ENCODE measurements around the gene CAMK4. TPM values are rescaled to one million over a fixed set of nuclear protein-coding genes. Genes with fewer than 3 reads are reported as not detected.
"Not testable (repeated sequence)": the region's sequence is repeated elsewhere in the genome, so short reads cannot be mapped to it uniquely, and the experiment has no call there.

The CAMK4 gene
- total RNA-seq, 1 donor from 2014 or later: 82.8 TPM

DNA sequence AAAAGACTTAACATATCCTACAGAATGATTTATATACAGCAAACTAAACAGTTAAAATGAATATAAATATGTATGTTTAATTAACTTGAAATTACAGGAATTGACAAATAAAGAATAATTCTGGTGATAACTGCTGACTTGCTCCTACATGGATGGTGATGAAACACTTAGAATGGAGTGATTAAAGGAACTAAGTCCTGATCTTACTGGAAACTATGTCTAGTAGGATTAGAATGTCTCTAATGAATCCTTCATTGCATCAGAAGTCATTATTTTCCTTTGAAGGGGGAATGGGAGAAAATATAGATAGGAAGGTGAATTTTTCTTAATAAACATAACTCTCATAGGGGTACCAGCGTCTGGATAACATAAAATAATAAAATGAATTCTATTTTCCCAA lies 77.1 kb downstream of the CAMK4 start:
- intact Hi-C loops (cut with micrococcal nuclease): no loop called here

GRCh38 chr5:111302043-111302442 lies 77.9 kb downstream of the CAMK4 start:
- intact Hi-C loops (cut with micrococcal nuclease): not testable (repeated sequence)

- intact Hi-C loops (cut with micrococcal nuclease): no loop called here
Measured at GRCh38 chr5:111308951-111309350, 84.8 kb downstream of the CAMK4 start.

DNA sequence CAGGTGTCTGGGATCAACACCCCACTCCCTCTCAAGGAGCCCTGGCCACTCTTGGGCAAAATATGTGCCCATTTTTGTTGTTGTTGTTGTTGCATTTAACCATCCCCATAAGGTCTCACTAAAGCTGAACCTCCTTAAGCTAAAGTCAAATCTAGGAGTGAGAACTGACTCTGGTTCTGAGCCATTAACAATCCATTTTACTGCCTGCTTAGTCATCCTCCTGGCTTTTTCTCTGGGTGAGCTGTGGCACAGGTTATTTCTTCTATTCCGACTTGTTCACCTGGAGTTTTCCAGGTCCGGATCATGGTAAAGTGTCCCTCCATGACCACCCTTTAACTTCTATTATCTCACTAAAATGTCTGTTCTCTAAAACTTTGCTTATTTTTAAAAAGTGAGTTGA lies 85.2 kb downstream of the CAMK4 start:
- intact Hi-C loops (cut with micrococcal nuclease): no loop called here

DNA sequence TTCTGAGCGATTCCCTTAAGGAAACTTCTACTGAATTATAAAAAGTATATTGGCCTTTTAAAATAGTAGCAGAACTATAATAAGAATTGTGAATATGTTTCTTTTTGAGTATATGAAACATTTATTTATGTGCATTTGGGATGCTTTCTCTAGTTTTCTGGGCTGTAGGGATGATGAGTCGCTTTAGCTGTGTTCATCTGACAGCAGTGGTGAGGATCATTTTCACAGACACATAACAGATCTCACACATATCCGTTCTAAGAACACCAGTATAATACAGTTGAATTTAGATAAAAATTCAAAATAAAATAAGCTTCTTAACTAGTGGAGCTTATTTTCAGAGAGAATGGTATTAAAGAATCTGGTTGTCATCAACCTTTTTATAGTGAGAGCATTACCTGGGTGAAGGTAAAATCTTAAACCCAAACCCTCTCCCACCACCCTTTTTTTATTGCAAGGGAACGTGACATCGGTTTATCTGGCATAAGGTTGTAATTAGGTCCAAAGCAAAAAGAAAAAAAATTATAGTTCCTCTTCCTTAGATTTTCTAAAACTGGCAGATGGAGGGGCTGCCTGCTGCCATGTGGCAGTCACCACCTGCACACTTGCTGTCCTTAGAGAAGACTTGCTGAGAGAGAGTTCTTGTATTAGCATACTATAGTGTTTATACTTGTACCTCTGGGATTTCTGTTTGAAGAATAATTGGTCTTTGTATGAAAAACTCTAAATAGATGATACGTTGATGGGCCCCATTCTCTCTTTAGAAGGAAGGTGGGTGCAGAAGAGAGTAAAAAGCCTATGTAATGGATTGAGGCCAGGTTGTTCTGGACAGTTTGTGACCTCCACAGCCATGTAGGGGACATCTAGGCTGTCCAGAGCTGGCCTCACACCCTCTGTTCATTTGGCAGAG lies 86.8 kb downstream of the CAMK4 start:
- intact Hi-C loops (cut with micrococcal nuclease): no loop called here

DNA sequence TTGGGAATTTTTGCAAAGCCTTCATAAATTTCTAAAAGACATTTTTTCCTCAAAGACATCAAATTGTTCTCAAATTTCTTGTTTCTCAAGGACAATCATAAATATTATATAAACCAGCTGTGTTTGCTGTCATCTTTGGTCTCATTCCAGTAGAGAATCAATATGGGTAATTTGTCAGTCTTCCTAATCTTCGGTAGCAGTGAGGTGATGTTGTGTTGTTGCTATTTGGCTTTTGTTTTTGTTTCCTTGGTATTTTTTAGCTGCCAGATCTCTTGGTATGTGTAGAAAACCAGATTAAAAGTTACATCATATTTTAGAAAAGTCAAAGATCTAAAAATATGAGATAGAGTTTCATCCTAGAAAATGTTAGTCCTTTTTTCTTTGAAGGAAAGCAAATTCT lies 87.5 kb downstream of the CAMK4 start:
- intact Hi-C loops (cut with micrococcal nuclease): no loop called here

DNA sequence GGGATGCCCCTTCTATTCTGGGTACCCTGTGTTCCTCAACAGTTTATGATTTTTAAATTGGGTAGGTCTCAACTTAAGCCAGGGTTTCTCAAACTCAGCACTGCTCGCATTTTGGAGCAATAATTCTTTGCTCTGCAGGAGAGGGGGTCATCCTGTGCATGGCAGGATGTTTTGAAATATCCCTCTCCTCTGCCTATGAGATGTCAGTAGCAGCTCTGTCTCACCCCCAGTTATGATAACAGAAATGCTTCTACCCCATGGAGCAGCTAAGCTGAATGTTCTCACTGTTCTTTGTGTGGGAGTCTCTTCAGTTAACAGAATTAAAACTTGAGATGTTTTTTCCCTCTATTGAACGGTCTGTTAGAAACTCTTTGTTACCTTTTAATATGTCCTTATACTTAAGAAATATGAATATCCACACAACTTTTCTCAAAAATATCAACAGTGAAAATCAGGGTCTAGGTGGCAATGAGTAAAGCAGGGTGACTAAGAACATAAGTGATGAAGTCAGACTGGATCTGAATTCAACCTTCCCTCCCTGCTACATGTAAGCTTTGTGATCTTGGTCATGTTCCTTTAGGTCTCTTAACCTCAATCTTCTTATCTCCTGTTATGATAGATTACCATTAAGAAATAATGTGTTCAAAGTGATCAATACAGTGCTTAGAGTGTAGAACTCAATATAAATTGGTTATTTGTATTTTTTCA lies 89.0 kb downstream of the CAMK4 start:
- intact Hi-C loops (cut with micrococcal nuclease): no loop called here

- intact Hi-C loops (cut with micrococcal nuclease): loop anchor here (2.0 kb wide), 1 partner anchor 38 kb away; no protein-coding TSS in a partner anchor
Measured at GRCh38 chr5:111320953-111321352, 96.8 kb downstream of the CAMK4 start.

DNA sequence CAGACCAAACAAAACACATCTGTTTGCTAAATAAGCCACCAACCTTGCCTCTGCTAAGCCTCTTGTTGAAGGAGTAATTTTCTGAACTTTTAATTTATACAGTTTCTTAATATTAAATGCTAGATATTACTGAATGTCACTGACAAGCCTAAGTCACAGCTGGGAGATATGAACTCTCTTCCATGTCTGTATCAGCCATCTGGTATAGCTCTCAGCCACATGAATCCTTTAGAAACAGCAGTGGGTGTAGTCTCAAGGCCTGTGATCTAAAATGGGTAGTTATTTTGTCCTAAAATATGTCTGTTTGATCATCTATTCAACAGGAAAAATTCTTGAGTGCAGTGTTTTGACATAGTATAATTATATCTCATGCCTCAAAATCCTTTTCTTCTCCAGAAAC lies 97.2 kb downstream of the CAMK4 start:
- intact Hi-C loops (cut with micrococcal nuclease): loop anchor here (2.0 kb wide), 1 partner anchor 39 kb away; no protein-coding TSS in a partner anchor

- intact Hi-C loops (cut with micrococcal nuclease): no loop called here
Measured at GRCh38 chr5:111326551-111326950, 102.4 kb downstream of the CAMK4 start.

- intact Hi-C loops (cut with micrococcal nuclease): loop anchor here (1.0 to 5.0 kb wide), 6 partner anchors 82 to 820 kb away; partner anchors contain the start of gene STARD4
Measured at GRCh38 chr5:111337133-111337532, 112.9 kb downstream of the CAMK4 start.

DNA sequence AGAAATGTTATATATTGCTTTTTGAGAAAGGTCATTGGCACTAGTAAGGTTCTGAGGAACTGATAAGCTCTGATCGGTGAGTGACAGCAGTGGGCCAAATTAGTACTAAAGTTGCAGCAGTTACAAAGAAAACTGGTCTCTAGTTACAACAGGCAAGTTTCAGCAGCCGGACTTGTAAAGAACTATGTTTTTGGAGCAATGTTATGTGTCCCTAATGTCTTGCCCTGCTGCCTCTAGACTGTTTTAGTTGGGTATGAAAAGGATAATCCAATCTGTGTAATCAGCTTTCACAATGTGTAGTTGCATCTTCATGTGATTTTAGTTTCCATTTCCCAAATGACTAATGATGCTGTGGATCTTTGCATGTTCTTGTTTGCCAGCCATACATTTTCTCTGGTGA lies 113.5 kb downstream of the CAMK4 start:
- intact Hi-C loops (cut with micrococcal nuclease): loop anchor here (1.0 to 5.0 kb wide), 6 partner anchors 83 to 820 kb away; partner anchors contain the start of gene STARD4

- intact Hi-C loops (cut with micrococcal nuclease): no loop called here
Measured at GRCh38 chr5:111345731-111346130, 121.5 kb downstream of the CAMK4 start.

GRCh38 chr5:111347021-111347420 lies 122.8 kb downstream of the CAMK4 start:
- intact Hi-C loops (cut with micrococcal nuclease): no loop called here

DNA sequence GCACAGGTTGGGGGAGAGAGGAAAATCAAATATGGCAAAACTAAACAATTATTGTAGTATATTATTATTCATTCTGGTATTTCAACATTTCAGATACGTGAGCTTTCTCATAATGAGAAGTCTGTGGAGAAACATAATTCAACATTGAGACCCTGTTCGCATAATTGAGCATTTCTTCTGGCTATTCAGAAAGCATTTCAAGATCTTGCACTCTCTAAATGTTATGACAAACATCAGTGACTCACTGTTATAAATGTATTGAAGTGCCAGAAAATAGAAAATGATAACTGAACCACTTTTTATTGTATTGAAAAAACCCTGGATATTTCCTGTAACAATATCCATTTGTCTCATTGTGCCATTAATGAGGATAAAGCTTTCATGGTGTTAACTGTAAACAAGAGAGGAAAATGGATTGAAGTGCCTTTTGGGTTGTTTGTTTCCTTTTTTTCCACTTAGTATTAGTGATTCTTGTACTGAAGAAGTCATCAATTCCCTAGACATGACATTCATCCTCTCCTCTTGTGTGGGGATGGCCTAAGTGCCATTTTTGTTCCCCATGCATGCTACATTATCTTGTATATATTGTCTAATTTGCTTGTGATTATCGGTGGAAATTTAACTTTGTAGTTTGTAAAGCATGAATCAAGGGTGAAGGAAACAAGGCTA lies 124.6 kb downstream of the CAMK4 start:
- intact Hi-C loops (cut with micrococcal nuclease): no loop called here

DNA sequence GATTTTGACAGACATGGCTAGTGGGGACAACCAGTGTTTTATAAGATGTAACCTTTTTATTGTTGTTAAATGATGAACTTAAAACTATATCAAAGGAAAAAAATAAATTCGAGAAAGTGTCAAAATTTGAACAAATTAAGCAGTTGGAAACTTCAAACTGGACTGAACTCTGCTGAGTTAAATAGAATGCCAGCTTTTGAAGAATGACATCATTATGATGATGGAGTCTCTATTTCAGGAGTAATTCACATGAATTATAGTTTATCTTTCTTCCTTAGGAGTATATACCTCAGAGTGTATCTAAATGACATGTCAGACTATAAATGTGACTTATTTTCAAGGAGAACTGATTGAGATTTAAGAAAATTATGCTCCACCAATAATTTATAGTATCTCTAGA lies 125.2 kb downstream of the CAMK4 start:
- intact Hi-C loops (cut with micrococcal nuclease): no loop called here

DNA sequence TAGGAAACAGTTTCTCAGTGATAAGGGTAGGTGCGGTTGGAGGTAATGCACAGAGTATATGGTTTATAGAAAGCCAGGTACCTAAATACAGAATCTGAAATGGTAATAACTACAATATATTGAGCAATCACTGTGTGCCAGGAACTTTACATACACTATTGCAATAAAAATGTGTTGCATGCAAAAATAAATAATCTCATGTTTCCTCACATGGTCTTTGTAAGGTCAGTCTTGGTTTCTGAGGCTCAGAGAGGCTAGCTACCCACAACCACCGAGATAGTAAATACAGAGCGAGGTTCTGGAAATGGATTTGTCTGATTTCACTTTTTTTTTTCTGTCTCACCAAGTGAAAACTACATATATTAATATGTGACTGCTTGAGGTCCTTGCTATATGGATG lies 128.9 kb downstream of the CAMK4 start:
- intact Hi-C loops (cut with micrococcal nuclease): no loop called here

- intact Hi-C loops (cut with micrococcal nuclease): not testable (repeated sequence)
Measured at GRCh38 chr5:111358726-111359125, 134.5 kb downstream of the CAMK4 start.

- intact Hi-C loops (cut with micrococcal nuclease): no loop called here
Measured at GRCh38 chr5:111360173-111360572, 136.0 kb downstream of the CAMK4 start.

GRCh38 chr5:111364992-111365391 lies 140.8 kb downstream of the CAMK4 start:
- intact Hi-C loops (cut with micrococcal nuclease): no loop called here

DNA sequence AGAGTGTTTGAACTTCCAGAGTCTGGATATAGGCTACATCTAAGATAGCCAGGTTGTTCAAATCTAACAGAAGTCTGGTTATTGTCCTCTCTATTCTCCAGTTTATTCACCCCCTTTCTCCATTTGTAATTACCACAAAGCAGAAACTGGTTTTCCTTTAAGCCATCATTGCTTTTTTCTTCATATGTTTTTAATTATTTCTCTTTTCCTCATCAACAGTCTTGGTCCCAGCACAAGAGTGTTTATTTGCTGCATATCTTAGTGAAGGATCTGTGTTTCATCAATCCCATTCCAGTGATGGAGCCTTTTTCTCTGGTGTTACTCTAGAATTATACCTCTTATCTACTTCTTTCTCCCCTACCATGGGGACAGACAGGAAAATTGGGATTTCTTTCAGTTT lies 142.2 kb downstream of the CAMK4 start:
- intact Hi-C loops (cut with micrococcal nuclease): no loop called here

- intact Hi-C loops (cut with micrococcal nuclease): no loop called here
Measured at GRCh38 chr5:111367115-111367514, 142.9 kb downstream of the CAMK4 start.
